ENCODE measurements around the gene TMEM117. TPM values are rescaled to one million over a fixed set of nuclear protein-coding genes. Genes with fewer than 3 reads are reported as not detected.

The TMEM117 gene
- total and polyA plus RNA-seq, 2 donors (not counting 3 experiments of a cell fraction or from before 2014, with no cell fraction given) = 1.2 to 3.8 TPM

DNA sequence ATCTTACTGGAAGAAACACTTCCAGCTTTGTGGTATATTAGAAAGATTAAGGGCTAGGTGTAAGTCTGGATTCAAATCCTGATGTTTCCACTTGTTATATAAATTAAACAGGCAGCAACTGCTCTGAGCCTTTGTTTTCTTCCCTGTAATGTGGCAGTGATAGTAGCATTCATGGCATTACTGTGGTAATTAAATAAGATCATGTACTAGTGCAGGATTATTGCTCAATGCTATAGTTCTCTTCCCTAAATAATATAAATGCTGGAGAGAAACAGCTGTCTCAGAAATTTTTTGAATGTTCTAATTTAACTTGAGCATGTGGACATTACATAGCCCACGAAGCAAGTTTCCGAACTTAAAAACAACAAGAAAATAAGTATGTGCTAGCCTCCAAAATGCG is 5.4 kb downstream of the TMEM117 start:
- Histone ChIP-seq H4K20me1 (replicated peaks; ENCODE audit: control insufficient read depth, extremely low read depth, insufficient read depth, low read length) (no peaks in the 10 kb centered on the region), H3K79me2 (ENCODE audit: control insufficient read depth, insufficient read depth, low read length) (no peaks in the 10 kb centered on the region), H3K27me3 (ENCODE audit: control insufficient read depth in 2 of 2, insufficient read depth in 2 of 2, low read length in 2 of 2) (no peaks in the 10 kb centered on the region), H3K4me2 (ENCODE audit: insufficient read depth, low read length) (no peak overlapping the region), H3K36me3 (ENCODE audit: control insufficient read depth in 2 of 2, extremely low read depth in 1 of 2, insufficient read depth in 2 of 2, low read length in 2 of 2) (no peaks in the 10 kb centered on the region), H3K27ac (ENCODE audit: insufficient read depth, low read depth, low read length) (no peak overlapping the region), H3K4me3 (replicated peaks in 1 of 3; ENCODE audit: insufficient read depth in 1 of 3, low read depth in 1 of 3, low read length in 3 of 3) (no peak overlapping the region), H2AFZ (ENCODE audit: low read depth, low read length) (no peak overlapping the region), H3K9me1 (replicated peaks; ENCODE audit: control insufficient read depth, extremely low read depth, insufficient read depth, low read length) (no peaks in the 10 kb centered on the region), H3K9me3 (replicated peaks; ENCODE audit: control insufficient read depth, insufficient read depth, low read length) (no peaks in the 10 kb centered on the region), H3K4me1 (ENCODE audit: control insufficient read depth, extremely low read depth, insufficient read depth, low read length) (no peaks in the 10 kb centered on the region), H3K9ac (replicated peaks; ENCODE audit: extremely low read depth, insufficient read depth, low read length) (no peak overlapping the region)
- CTCF ChIA-PET = interaction anchor here (1.1 kb wide), 1 partner anchor 396 kb away, joined by 3 read pairs; no protein-coding TSS in a partner anchor
- dilution Hi-C loops (cut with MboI; ENCODE audit: extremely low pct_ligation_motif_present, low sequenced_read_pairs) (no loop called here), intact Hi-C loops (cut with micrococcal nuclease) (no loop called here)
- DNase-seq (ENCODE audit: low read depth, low spot score) (no peak), FAIRE-seq (no peak)
- BruUV-seq (replicated peaks) = no TSS peak
- POLR2A ChIA-PET = no interaction called here
- no peak for TF ChIP-seq JUN (IDR thresholded peaks at IDR 0.05; ENCODE audit: borderline replicate concordance, insufficient read depth, insufficient read length, low read depth)
- no peak for TF ChIP-seq EZH2 (IDR thresholded peaks at IDR 0.05; ENCODE audit: borderline replicate concordance, low read depth, low read length, severe bottlenecking)
- no peak for TF ChIP-seq GATA2 (IDR thresholded peaks at IDR 0.05; ENCODE audit: insufficient read depth, insufficient read length, low read depth, low read length)
- no peak for TF ChIP-seq POLR2A (IDR thresholded peaks at IDR 0.05; ENCODE audit: low read depth, low read length)
- TF ChIP-seq, protein P1, sequence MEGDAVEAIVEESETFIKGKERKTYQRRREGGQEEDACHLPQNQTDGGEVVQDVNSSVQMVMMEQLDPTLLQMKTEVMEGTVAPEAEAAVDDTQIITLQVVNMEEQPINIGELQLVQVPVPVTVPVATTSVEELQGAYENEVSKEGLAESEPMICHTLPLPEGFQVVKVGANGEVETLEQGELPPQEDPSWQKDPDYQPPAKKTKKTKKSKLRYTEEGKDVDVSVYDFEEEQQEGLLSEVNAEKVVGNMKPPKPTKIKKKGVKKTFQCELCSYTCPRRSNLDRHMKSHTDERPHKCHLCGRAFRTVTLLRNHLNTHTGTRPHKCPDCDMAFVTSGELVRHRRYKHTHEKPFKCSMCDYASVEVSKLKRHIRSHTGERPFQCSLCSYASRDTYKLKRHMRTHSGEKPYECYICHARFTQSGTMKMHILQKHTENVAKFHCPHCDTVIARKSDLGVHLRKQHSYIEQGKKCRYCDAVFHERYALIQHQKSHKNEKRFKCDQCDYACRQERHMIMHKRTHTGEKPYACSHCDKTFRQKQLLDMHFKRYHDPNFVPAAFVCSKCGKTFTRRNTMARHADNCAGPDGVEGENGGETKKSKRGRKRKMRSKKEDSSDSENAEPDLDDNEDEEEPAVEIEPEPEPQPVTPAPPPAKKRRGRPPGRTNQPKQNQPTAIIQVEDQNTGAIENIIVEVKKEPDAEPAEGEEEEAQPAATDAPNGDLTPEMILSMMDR (IDR thresholded peaks at IDR 0.05; ENCODE audit: extremely low read depth in 1 of 2, insufficient read depth in 1 of 2, low read depth in 1 of 2, low read length in 2 of 2) = no peak
- no peak for TF ChIP-seq FOS (IDR thresholded peaks at IDR 0.05; ENCODE audit: borderline replicate concordance, insufficient read depth, low read length)
- no peak for TF ChIP-seq MYC (IDR thresholded peaks at IDR 0.05; ENCODE audit: low read depth, low read length)
- no peak for TF ChIP-seq POLR2AphosphoS5 (IDR thresholded peaks at IDR 0.05; ENCODE audit: insufficient read depth, low read depth, low read length)
- TF ChIP-seq, protein P2, sequence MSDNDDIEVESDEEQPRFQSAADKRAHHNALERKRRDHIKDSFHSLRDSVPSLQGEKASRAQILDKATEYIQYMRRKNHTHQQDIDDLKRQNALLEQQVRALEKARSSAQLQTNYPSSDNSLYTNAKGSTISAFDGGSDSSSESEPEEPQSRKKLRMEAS (IDR thresholded peaks at IDR 0.05; ENCODE audit: insufficient read depth, insufficient read length) = no peak

Measured in endothelial cell of umbilical vein (primary cell).